C4-2B (cell line): ENCODE measurements around the gene BSG.

Source experiments
- CTCF ChIP-seq: fragments of 450-650 bp; conservative IDR thresholded peaks from 2 replicates; pipeline ENCODE4 v1.5.1; 2017; ENCODE audit warnings: mild to moderate bottlenecking
- ZFX ChIP-seq: fragments of 450-650 bp; IDR thresholded peaks from 2 replicates; pipeline ENCODE4 v1.6.1; 2017

- TF ChIP-seq CTCF (no peak), ZFX (no peak)
Measured at GRCh38 chr19:610071-610800, 37.8 kb downstream of the BSG start.
